Activated CD8-positive, alpha-beta memory T cell treated with anti-CD3 and anti-CD28 coated beads for 4 hours (primary cell): ENCODE data around the gene BCL2A1.
"Not testable (repeated sequence)": the region's sequence is repeated elsewhere in the genome, so short reads cannot be mapped to it uniquely, and the experiment has no call there.

ENCODE experiments used
- DNase-seq, 2 donors: peaks; one replicate each; pipeline ENCODE4 v3.0.0-alpha.2; 2020; ENCODE audit warnings: low read depth in 2 of 2

The BCL2A1 gene

GRCh38 chr15:79989183-79989582, 18.2 kb upstream of the BCL2A1 start:
- DNase-seq, result no peak

DNA sequence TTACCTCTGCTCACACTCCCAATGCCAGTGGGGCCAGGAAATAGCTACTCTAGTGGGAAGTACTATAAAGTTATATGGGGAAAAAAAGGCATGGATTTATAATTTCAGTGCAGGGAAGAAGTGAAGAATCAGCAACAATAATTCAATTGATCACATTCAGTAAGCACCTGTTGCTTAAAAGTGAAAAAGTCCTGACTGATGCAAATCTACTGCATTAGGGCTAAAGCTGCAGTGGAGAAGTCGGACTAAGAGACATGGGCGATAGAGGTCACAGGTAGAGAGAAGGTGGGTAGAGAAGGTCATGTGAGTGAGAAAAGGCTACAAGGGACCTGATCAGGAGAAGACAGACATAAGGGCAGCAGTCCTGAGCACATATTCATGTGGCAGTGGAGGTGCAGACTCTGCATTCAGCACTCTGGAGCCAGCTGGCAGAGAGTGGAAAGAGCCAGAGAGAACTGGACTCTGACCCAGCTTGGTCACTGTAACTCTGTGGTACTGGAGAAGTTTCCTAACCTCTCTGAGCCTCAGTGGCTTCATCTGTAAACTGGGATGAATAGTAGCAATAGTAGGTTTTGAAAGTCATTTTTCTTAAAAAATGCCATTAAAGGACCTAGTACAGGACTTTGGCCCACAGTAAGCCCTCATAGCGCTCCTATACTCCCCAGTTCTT, 17.6 kb upstream of the BCL2A1 start:
- no peak for DNase-seq

DNA sequence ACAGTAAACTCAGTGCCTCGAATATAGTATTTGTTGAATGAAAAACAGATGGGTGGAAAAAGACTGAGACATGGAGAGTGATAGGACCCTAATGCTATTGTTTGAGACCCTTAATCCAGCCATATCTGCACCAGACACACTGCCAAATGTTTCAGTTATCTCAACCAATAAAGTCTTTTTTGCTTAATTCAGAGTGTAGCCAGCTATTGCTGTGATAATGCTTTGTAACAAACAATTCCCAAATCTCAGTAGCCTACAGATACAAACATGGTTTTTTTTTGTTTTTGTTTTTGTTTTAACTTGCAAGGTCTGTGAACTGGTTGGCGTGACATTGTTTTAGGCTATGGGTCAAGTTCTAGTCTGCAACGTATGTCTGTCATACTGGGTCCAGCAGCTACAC, 17.0 kb upstream of the BCL2A1 start:
- DNase-seq, result no peak

- no peak for DNase-seq
Observed at GRCh38 chr15:79987569-79987955, 16.6 kb upstream of the BCL2A1 start.

- DNase-seq, result no peak
Observed at GRCh38 chr15:79981831-79982455, 10.9 kb upstream of the BCL2A1 start.

GRCh38 chr15:79978655-79979514, 7.9 kb upstream of the BCL2A1 start:
- no peak for DNase-seq

GRCh38 chr15:79978260-79978654, 7.3 kb upstream of the BCL2A1 start:
- no peak for DNase-seq

DNA sequence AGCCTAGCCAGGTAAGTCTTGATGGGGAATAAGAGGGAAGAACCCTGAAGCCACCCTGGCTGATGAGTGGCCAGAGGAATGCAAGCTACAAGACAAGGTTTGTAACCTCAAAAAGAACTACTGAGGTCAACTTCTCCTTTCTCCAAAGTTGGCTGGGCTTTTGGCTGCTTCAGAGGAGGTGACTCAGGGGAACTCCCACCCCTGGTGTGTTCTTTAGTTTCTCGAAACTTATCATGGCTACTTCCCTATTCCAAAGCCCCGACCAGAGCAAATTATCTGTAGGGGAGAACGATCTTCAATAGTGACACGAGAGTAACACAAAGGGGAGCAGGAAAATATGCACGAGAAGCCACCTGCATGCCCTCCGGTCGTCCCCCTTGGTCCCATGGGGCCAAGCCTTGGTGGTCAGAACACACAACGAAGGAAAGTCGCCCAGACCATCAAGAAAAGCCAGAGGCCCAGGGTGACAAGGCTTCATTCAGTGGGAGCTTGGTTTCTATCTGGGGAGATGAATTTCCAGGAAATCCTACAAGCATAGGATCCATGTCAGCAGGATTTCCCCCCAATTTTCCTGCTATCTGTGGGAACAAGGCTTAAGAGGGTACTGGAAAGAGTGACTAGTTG, 6.5 kb upstream of the BCL2A1 start:
- no peak for DNase-seq

GRCh38 chr15:79973456-79974195, 2.6 kb upstream of the BCL2A1 start:
- DNase-seq, result no peak

DNA sequence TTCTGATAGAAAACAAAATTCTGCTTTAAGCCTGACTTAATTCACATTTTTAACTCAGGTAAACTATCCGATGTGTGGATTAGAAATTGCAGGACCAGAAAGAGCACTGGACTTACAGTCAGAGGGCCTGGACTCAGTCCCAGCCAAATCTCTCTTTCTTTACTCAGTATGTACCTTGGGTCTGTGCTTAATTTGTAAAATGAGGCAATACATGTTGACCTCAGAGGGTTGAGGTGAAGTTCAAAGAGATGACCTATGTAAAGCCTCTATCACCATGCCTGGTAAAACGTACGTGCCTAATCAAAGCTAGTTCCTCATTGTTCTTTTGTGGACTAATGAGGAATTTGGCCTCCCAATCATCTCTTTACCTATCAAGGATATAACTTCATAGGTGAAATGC, 1.9 kb upstream of the BCL2A1 start:
- no peak for DNase-seq

GRCh38 chr15:79970181-79970580, 815 bp downstream of the BCL2A1 start:
- no peak for DNase-seq

DNA sequence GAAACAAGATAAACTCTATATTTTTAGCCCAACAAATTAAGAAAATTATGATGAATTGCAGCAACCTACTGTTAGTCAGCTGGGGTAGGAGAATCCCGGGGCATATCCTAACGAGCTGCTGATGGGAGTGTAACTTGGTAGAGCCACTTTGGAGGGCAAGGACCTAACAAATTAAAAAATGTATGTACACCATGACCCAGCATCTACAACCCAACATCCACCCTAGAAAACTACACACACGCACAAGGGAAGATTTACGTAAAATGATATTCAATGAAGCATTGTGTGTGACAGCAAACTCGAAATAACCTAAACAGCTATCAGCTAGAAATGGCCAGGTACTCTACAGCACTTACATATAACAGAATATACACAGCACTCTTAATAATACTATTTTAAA, 1.9 kb downstream of the BCL2A1 start:
- DNase-seq, result no peak

DNA sequence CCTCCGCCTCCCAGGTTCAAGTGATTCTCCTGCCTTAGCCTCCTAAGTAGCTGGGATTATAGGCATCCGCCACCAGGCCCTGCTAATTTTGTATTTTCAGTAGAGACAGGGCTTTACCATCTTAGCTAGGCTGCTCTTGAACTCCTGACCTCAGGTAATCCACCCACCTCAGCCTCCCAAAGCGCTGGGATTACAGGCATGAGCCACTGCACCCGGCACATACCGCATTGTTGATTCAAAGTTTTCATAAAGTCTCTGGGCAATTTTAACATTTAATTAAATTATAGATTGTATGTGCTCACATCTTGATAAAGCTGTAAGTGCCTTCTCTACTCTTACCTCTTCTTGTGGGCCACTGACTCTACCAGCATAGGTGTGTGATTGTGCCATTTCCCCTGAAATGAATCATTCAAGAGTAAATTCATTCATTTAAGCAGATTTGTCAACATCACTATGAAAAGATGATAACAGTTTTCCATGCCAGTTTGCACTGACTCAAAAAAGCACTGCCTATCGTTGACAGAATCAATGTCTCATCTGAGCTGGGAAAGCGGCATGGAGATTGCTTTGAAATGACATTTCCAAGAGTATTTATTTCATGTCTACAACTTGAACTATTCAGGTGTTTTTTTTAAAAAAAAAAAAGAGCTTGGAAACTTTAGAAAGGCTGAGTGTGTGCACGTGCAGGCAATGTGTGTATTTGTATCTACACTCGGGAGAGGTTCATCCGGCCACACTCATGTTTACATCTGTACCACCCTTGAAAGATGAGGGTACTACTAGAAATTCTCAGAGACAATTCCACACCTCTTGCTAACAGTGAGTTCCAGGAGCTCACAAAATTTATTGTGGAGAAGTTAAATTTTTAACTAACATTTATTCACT, 3.5 kb downstream of the BCL2A1 start:
- DNase-seq, result no peak

DNA sequence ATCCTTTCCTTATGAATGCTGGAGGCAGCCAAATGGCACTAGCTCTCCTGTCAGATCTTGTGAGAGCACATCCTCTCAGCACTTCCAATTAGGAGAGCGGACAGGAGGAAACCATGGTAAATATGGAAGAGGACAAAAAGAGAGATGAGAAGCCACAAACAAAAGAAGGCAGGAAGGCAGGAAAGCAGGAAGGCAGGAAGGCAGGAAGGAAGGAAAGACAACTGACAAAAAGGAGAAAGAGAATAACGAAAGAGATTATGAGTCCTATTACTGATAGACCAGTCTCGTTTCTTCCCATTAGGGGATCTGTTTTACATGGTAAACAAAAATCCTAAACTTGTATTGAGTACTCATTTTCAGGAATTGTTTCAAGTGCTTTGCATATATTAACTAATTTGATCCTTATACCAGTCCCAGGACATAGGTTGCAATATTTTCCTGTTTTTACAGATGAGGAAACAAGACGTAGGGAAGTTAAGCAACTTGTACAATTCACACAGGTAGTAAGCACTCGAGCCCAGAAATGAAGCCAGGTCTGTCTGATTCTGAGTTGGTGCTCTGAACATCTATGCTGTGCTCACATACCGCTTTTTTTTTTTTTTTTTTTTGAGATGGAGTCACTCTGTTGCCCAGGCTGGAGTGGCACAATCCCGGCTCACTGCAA, 4.2 kb downstream of the BCL2A1 start:
- no peak for DNase-seq

DNA sequence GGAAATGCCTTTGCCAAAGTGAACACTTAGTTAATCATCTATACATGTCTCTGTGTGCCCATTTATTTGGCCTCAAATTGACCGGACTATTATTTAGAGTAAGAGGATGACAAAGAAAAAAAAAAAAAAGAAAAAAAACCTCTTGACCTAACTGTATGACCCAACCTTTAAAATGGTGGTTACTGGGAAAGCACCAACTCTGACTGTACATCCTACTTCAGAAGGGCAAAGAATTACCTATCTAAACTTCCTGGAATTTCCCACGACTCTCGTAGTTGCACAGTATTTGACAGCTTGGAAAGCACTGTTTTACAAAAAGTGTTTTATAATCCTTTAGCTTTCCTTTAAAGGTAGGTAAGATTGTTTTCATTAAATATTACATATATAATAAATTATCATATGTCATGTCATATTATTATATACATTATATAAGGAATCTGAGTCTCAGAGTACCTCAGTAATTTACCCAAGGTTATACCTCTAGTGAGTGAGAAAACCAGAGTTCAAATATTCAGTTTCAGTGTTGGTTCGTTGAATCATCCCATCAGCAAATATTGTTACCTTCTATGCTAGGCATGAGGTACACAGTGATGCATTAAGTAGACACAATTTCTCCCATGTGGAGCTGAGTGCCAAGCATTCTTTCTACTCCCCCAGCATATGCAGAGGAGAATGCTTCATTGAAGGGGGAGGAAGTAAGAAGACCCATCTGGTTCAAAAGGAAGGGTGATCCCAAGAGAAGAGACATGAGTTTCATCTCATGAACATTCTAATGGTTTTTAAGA, 5.0 kb downstream of the BCL2A1 start:
- DNase-seq, result no peak

- DNase-seq, result no peak
Observed at GRCh38 chr15:79964232-79964805, 6.7 kb downstream of the BCL2A1 start.

DNA sequence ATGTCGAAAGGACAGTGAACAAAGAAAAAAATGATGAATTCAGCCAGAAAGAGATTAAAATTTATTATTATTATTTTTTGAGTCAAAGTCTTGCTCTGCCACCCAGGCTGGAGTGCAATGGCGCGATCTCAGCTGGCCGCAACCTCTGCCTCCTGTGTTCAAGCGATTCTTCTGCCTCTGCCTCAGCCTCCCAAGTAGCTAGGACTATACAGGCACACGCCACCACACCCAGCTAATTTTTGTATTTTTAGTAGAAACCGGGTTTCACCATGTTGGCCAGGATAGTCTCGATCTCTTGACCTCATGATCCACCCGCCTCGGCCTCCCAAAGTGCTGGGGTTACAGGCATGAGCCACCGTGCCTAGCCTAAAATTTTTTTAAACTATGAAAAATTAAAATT, 8.1 kb downstream of the BCL2A1 start:
- DNase-seq, result not testable (repeated sequence)

GRCh38 chr15:79962178-79962577, 8.8 kb downstream of the BCL2A1 start:
- DNase-seq, result no peak
